IMR-90 (cell line): Measurements from ENCODE around the gene AP1S2. TPM values are rescaled to one million over a fixed set of nuclear protein-coding genes. Genes with fewer than 3 reads are reported as not detected.

Source experiments
- ATAC-seq: fragments of 200-7000 bp; cut with Tn5 transposase; 2 replicates; pipeline ENCODE4 v1.9.1; 2020; ENCODE audit warnings: low read depth, mild to moderate bottlenecking, moderate library complexity
- BruUV-seq: library from RNA; stranded (reverse); fragments of 400-500 nt; replicated peaks from 2 replicates; lab custom pipeline; 2021; lab: Mats Ljungman, UMichigan
- CTCF ChIA-PET: fragments of 300-600 bp; formaldehyde crosslinking; extraction: SDS; loops from one replicate; lab custom pipeline; 2021; ENCODE audit warnings: antibody characterized with exemption; lab: Yijun Ruan, JAX
- POLR2A ChIA-PET: fragments of 300-600 bp; sonication (Branson Sonifier 250); formaldehyde crosslinking; loops from one replicate; lab custom pipeline; 2022; ENCODE audit warnings: antibody characterized with exemption; ENCODE audit not compliant: unreplicated experiment; lab: Charles Lee
- DNase-seq: peaks from one replicate; pipeline ENCODE4 v3.0.0; 2013
- H2AFZ ChIP-seq: replicated peaks from 2 replicates; pipeline ENCODE3; 2013; ENCODE audit warnings: low read length, mild to moderate bottlenecking; ENCODE audit not compliant: poor library complexity
- H2AK5ac ChIP-seq: 2 replicates; pipeline ENCODE4 v1.6.1; 2013; ENCODE audit warnings: low read depth, low read length, inconsistent platforms
- H2AK9ac ChIP-seq: replicated peaks from 2 replicates; pipeline ENCODE3; 2013; ENCODE audit warnings: mild to moderate bottlenecking, low read depth, low read length, moderate library complexity; ENCODE audit not compliant: poor library complexity
- H2BK120ac ChIP-seq: 2 replicates; pipeline ENCODE4 v1.6.1; 2013; ENCODE audit warnings: low read depth, low read length, inconsistent platforms
- H2BK15ac ChIP-seq: 3 replicates; pipeline ENCODE4 v1.6.1; 2013; ENCODE audit warnings: low read depth, low read length, inconsistent platforms
- H2BK20ac ChIP-seq: 2 replicates; pipeline ENCODE4 v1.6.1; 2013; ENCODE audit warnings: low read depth, mild to moderate bottlenecking, inconsistent platforms, low read length, moderate library complexity
- H2BK5ac ChIP-seq: 2 replicates; pipeline ENCODE4 v1.6.1; 2013; ENCODE audit warnings: mild to moderate bottlenecking, low read depth, low read length, inconsistent platforms; ENCODE audit not compliant: poor library complexity, severe bottlenecking
- H3K14ac ChIP-seq: replicated peaks from 2 replicates; pipeline ENCODE4 v1.6.1; 2013; ENCODE audit warnings: low read depth, low read length, inconsistent platforms
- H3K18ac ChIP-seq: 2 replicates; pipeline ENCODE4 v1.6.1; 2013; ENCODE audit warnings: low read depth, low read length, control low read depth
- H3K23ac ChIP-seq: 2 replicates; pipeline ENCODE4 v1.6.1; 2013; ENCODE audit warnings: low read depth, low read length, inconsistent platforms
- H3K27ac ChIP-seq: 2 replicates; pipeline ENCODE4 v1.5.1; 2013; ENCODE audit warnings: mild to moderate bottlenecking, control low read depth, low read length; ENCODE audit not compliant: insufficient read depth
- H3K27me3 ChIP-seq: 2 replicates; pipeline ENCODE4 v1.6.1; 2013; ENCODE audit warnings: low read length; ENCODE audit not compliant: control insufficient read depth, insufficient read depth
- H3K36me3 ChIP-seq: 2 replicates; pipeline ENCODE4 v1.6.1; 2013; ENCODE audit warnings: low read length, mixed read lengths; ENCODE audit not compliant: control insufficient read depth, insufficient read depth
- H3K4ac ChIP-seq: 2 replicates; pipeline ENCODE4 v1.6.1; 2013; ENCODE audit warnings: low read depth, low read length, inconsistent platforms
- H3K4me1 ChIP-seq: 2 replicates; pipeline ENCODE4 v1.6.1; 2013; ENCODE audit warnings: low read length, mixed read lengths; ENCODE audit not compliant: control insufficient read depth, insufficient read depth
- H3K4me2 ChIP-seq: 2 replicates; pipeline ENCODE4 v1.6.1; 2013; ENCODE audit warnings: low read depth, mild to moderate bottlenecking, control low read depth, low read length, moderate library complexity
- H3K4me3 ChIP-seq: 2 replicates; pipeline ENCODE4 v1.5.1; 2013; ENCODE audit warnings: low read depth, mild to moderate bottlenecking, control low read depth, low read length, moderate library complexity; ENCODE audit not compliant: insufficient read depth
- H3K56ac ChIP-seq: 2 replicates; pipeline ENCODE4 v1.6.1; 2013; ENCODE audit warnings: low read length, inconsistent platforms; ENCODE audit not compliant: insufficient read depth; ENCODE audit errors: extremely low read depth
- H3K79me1 ChIP-seq, 2 experiments: 2 replicates each; pipeline ENCODE4 v1.6.1; 2013; ENCODE audit warnings: low read length in 2 of 2, inconsistent platforms in 1 of 2, low read depth in 1 of 2
- H3K9ac ChIP-seq: 2 replicates; pipeline ENCODE4 v1.6.1; 2013; ENCODE audit warnings: low read depth, low read length, control low read depth
- H3K9me1 ChIP-seq: 2 replicates; pipeline ENCODE4 v1.6.1; 2013; ENCODE audit warnings: low read length, inconsistent platforms; ENCODE audit not compliant: insufficient read depth
- H3K9me3 ChIP-seq: 2 replicates; pipeline ENCODE4 v1.6.1; 2013; ENCODE audit warnings: low read length; ENCODE audit not compliant: control insufficient read depth, insufficient read depth
- H4K20me1 ChIP-seq: 2 replicates; pipeline ENCODE4 v1.6.1; 2013; ENCODE audit warnings: low read length, inconsistent platforms; ENCODE audit not compliant: insufficient read depth
- H4K5ac ChIP-seq: 2 replicates; pipeline ENCODE4 v1.6.1; 2013; ENCODE audit warnings: mild to moderate bottlenecking, low read depth, low read length, control low read depth
- H4K8ac ChIP-seq, 2 experiments: 2 replicates each; pipeline ENCODE4 v1.6.1; 2013; ENCODE audit warnings: low read depth in 2 of 2, low read length in 2 of 2, control low read depth in 1 of 2, inconsistent platforms in 1 of 2
- H4K91ac ChIP-seq: 2 replicates; pipeline ENCODE4 v1.6.1; 2013; ENCODE audit warnings: low read depth, low read length, inconsistent platforms; ENCODE audit not compliant: insufficient read depth
- BHLHE40 ChIP-seq: fragments of 150-350 bp; IDR thresholded peaks from 2 replicates; pipeline ENCODE4 v1.6.1; 2016; ENCODE audit warnings: mild to moderate bottlenecking, low read depth, low read length
- CEBPB ChIP-seq: IDR thresholded peaks from 2 replicates; pipeline ENCODE4 v1.6.1; 2012; ENCODE audit warnings: low read depth, low read length, improper control_type of control experiment
- CHD1 ChIP-seq: IDR thresholded peaks from 2 replicates; pipeline ENCODE4 v1.6.1; 2012; ENCODE audit warnings: low read depth, low read length, improper control_type of control experiment
- CTCF ChIP-seq: conservative IDR thresholded peaks from 2 replicates; pipeline ENCODE4 v1.5.1; 2012; ENCODE audit warnings: mild to moderate bottlenecking, low read depth, low read length, improper control_type of control experiment
- ELK1 ChIP-seq: fragments of 150-350 bp; IDR thresholded peaks from 2 replicates; pipeline ENCODE4 v1.6.1; 2016; ENCODE audit warnings: low read depth, mild to moderate bottlenecking, low read length, moderate library complexity, borderline replicate concordance
- FOS ChIP-seq: fragments of 150-350 bp; IDR thresholded peaks from 2 replicates; pipeline ENCODE4 v1.6.1; 2016; ENCODE audit warnings: low read depth, low read length
- MAFK ChIP-seq: IDR thresholded peaks from 2 replicates; pipeline ENCODE4 v1.6.1; 2012; ENCODE audit warnings: low read depth, low read length, improper control_type of control experiment
- MAZ ChIP-seq: IDR thresholded peaks from 2 replicates; pipeline ENCODE4 v1.6.1; 2012; ENCODE audit warnings: low read depth, mild to moderate bottlenecking, low read length, improper control_type of control experiment, moderate library complexity, borderline replicate concordance
- MXI1 ChIP-seq: IDR thresholded peaks from 2 replicates; pipeline ENCODE4 v1.6.1; 2012; ENCODE audit warnings: low read depth, mild to moderate bottlenecking, low read length, moderate library complexity, borderline replicate concordance
- NFE2L2 ChIP-seq: fragments of 150-350 bp; IDR thresholded peaks from 2 replicates; pipeline ENCODE4 v1.6.1; 2016; ENCODE audit warnings: low read depth, mild to moderate bottlenecking, low read length
- POLR2A ChIP-seq: IDR thresholded peaks from 2 replicates; pipeline ENCODE4 v1.6.1; 2012; ENCODE audit warnings: mild to moderate bottlenecking, low read depth, low read length
- RAD21 ChIP-seq: IDR thresholded peaks from 2 replicates; pipeline ENCODE4 v1.6.1; 2012; ENCODE audit warnings: low read length, improper control_type of control experiment
- RCOR1 ChIP-seq: IDR thresholded peaks from 2 replicates; pipeline ENCODE4 v1.6.1; 2012; ENCODE audit warnings: mild to moderate bottlenecking, low read length, improper control_type of control experiment; ENCODE audit not compliant: insufficient replicate concordance
- RFX5 ChIP-seq: IDR thresholded peaks from 2 replicates; pipeline ENCODE4 v1.8.0; 2012; ENCODE audit warnings: low read depth, mild to moderate bottlenecking, low read length, moderate library complexity
- SMC3 ChIP-seq: fragments of 150-350 bp; IDR thresholded peaks from 2 replicates; pipeline ENCODE4 v1.6.1; 2016; ENCODE audit warnings: low read depth, mild to moderate bottlenecking, antibody characterized with exemption, low read length, moderate library complexity
- USF2 ChIP-seq: fragments of 150-350 bp; IDR thresholded peaks from 2 replicates; pipeline ENCODE4 v1.6.1; 2017; ENCODE audit warnings: mild to moderate bottlenecking, antibody characterized with exemption, low read length, low read depth
- WGBS, 2 experiments: methylation state at CpG; one replicate each; pipeline versions ENCODE4 v1.1.5 to v1.1.7; 2013; ENCODE audit warnings: missing lambda C conversion rate in 2 of 2; ENCODE audit not compliant: insufficient read length in 1 of 2; ENCODE audit errors: extremely low coverage in 2 of 2; 5-methylcytosine and 5-hydroxymethylcytosine counted together
- dilution Hi-C: fragments of 300-500 bp; cut with HindIII; formaldehyde crosslinking; loops from one replicate; pipeline ENCODE4 v1.14.3; 2018; ENCODE audit warnings: low sequenced_read_pairs; ENCODE audit not compliant: unreplicated experiment
- in situ Hi-C: fragments of 300-500 bp; cut with MboI; formaldehyde crosslinking; loops from 3 replicates; pipeline ENCODE4 v1.14.3; 2019; ENCODE audit warnings: low sequenced_read_pairs, inconsistent platforms, mixed read lengths
- intact Hi-C: fragments of 100-400 bp; cut with micrococcal nuclease; formaldehyde crosslinking; loops from 2 replicates; pipeline ENCODE4 v1.10.0; 2022
- polyA plus RNA-seq, 3 experiments: library from polyadenylated mRNA; depleted of rRNA; stranded (reverse); fragments of >200 nt; gene quantifications; 2 replicates each; pipeline ENCODE4 v1.2.3, GENCODE V29; 2012; ENCODE audit warnings: low replicate concordance in 1 of 3
- total RNA-seq: library from RNA; depleted of rRNA; stranded (reverse); fragments of >200 nt; gene quantifications from 2 replicates; pipeline ENCODE4 v1.2.3, GENCODE V29; 2012

Gene AP1S2
- total and polyA plus RNA-seq, 2 of the 4 experiments (the other 2 are of a cell fraction) = 28.3 to 46.5 TPM

- Histone ChIP-seq H2BK15ac (no peak overlapping the region), H3K9me3 (no peaks in the 10 kb centered on the region), H4K91ac (no peak overlapping the region), H4K8ac (no peak overlapping the region), H2BK120ac (no peak overlapping the region), H3K14ac (no peak overlapping the region), H3K18ac (no peak overlapping the region), H2AFZ (no peak overlapping the region), H3K27me3 (no peaks in the 10 kb centered on the region), H3K4me2 (no peak overlapping the region), H2BK5ac (no peak overlapping the region), H2AK9ac (no peak overlapping the region), H3K23ac (no peak overlapping the region), H2AK5ac (no peak overlapping the region), H3K9ac (no peak overlapping the region), H3K79me1 (peaks cover 0 to 13% of the 10 kb centered on the region in 2 experiments; a peak in 2 of 4 replicates), H3K9me1 (no peaks in the 10 kb centered on the region; the same call in 1 of the 2 replicates), H2BK20ac (no peak overlapping the region), H3K4me3 (no peak overlapping the region), H3K36me3 (peaks cover 3% of the 10 kb centered on the region; the same call in 1 of the 2 replicates), H4K20me1 (no peaks in the 10 kb centered on the region), H3K4me1 (no peaks in the 10 kb centered on the region), H3K27ac (no peak overlapping the region), H4K5ac (no peak overlapping the region), H3K56ac (no peak overlapping the region), H3K4ac (no peak overlapping the region)
- TF ChIP-seq RAD21 (no peak), MAFK (no peak), CEBPB (no peak), POLR2A (no peak), NFE2L2 (no peak), ELK1 (no peak), USF2 (no peak), MAZ (no peak), RFX5 (no peak), CHD1 (no peak), FOS (no peak), BHLHE40 (no peak), MXI1 (no peak), CTCF (no peak), SMC3 (no peak), RCOR1 (no peak)
- in situ Hi-C loops = no loop called here
- dilution Hi-C loops = no loop called here
- intact Hi-C loops = no loop called here
- ATAC-seq (no peak), DNase-seq (no peak)
- BruUV-seq = no TSS peak
- ChIA-PET CTCF (interaction anchor here (0.6 kb wide), 1 partner anchor 8 kb away, joined by 3 read pairs; no protein-coding TSS in a partner anchor), POLR2A (no interaction called here)
- WGBS, 2 experiments = no CpG with 5 or more reads among the region's 1 CpG
These were observed 25.4 kb downstream of the AP1S2 start for GRCh38 chrX:15829217-15829616.
